OCI-LY3 (cell line): ENCODE measurements around the gene VTI1A.
A peak's percentile ranks its signal among the peaks of the same experiment; 100 is the strongest.
"Not testable (repeated sequence)": the region's sequence is repeated elsewhere in the genome, so short reads cannot be mapped to it uniquely, and the experiment has no call there.

ENCODE experiments used
- H2AFZ ChIP-seq: fragments of 200-600, 300-600 bp; shearing (Covaris generic); 2 replicates; pipeline ENCODE4 v1.6.0; 2014; ENCODE audit warnings: antibody characterized with exemption, low read depth, low read length
- H3K27ac ChIP-seq: fragments of 200-600, 300-600 bp; sonication (generic); 2 replicates; pipeline ENCODE4 v1.5.1; 2014; ENCODE audit warnings: mild to moderate bottlenecking, low read length, moderate library complexity, mixed read lengths
- H3K27me3 ChIP-seq: fragments of 200-600, 300-600 bp; sonication (generic); 2 replicates; pipeline ENCODE4 v1.6.1; 2014; ENCODE audit warnings: low read depth, low read length, mixed read lengths
- H3K36me3 ChIP-seq: fragments of 200-600, 300-600 bp; sonication (generic); replicated peaks from 2 replicates; pipeline ENCODE3; 2014; ENCODE audit warnings: low read depth, low read length, mixed read lengths
- H3K4me1 ChIP-seq: fragments of 300-600, 200-600 bp; sonication (generic); 2 replicates; pipeline ENCODE4 v1.6.1; 2014; ENCODE audit warnings: low read length, mixed read lengths
- H3K4me2 ChIP-seq: fragments of 200-600, 300-600 bp; sonication (generic); 2 replicates; pipeline ENCODE4 v1.6.1; 2014; ENCODE audit warnings: low read length, mixed read lengths
- H3K4me3 ChIP-seq: fragments of 300-600, 200-600 bp; sonication (generic); 2 replicates; pipeline ENCODE4 v1.5.1; 2014; ENCODE audit warnings: antibody characterized with exemption, mild to moderate bottlenecking, low read length, moderate library complexity
- H3K79me2 ChIP-seq: fragments of 300-600, 200-600 bp; shearing (Covaris generic); 2 replicates; pipeline ENCODE4 v1.6.1; 2014; ENCODE audit warnings: mild to moderate bottlenecking, low read length, mixed read lengths
- H3K9ac ChIP-seq: fragments of 300-600, 200-600 bp; shearing (Covaris generic); 2 replicates; pipeline ENCODE4 v1.6.0; 2014; ENCODE audit warnings: mild to moderate bottlenecking, low read length, moderate library complexity
- H3K9me3 ChIP-seq: fragments of 200-600, 300-600 bp; shearing (Covaris generic); 2 replicates; pipeline ENCODE4 v1.6.1; 2014; ENCODE audit warnings: low read length, mixed read lengths; ENCODE audit not compliant: insufficient read depth
- H4K20me1 ChIP-seq: fragments of 200-600, 300-600 bp; sonication (generic); 2 replicates; pipeline ENCODE4 v1.6.1; 2016; ENCODE audit warnings: low read length, mixed read lengths; ENCODE audit not compliant: insufficient read depth
- CTCF ChIP-seq: fragments of 200-600, 300-600 bp; sonication (generic); IDR thresholded peaks from 2 replicates; pipeline ENCODE4 v1.5.1; 2014; ENCODE audit warnings: antibody characterized with exemption, low read length, low read depth
- EZH2phosphoT487 ChIP-seq: fragments of 200-600 bp; shearing (Covaris generic); IDR thresholded peaks from 2 replicates; pipeline ENCODE4 v1.6.1; 2018; ENCODE audit warnings: antibody characterized with exemption, mixed run types, low read depth

The VTI1A gene

GRCh38 chr10:112446855-112447619 lies at the start of gene VTI1A, which contains the start of gene ZDHHC6:
TSS of gene VTI1A (plus strand) at chr10:112447215. CDS start at chr10:112447374, 159 bp downstream.
TSS of gene ZDHHC6 (minus strand) at chr10:112446914. CDS start at chr10:112445436, 1,478 bp downstream.
- Histone ChIP-seq H3K4me2 (peak within 1 kb of the TSS; percentile 91), H2AFZ (peak within 1 kb of the TSS; percentile 88), H3K27me3 (no peaks in the 10 kb centered on the region), H3K36me3 (peaks cover 12% of the 10 kb centered on the region), H3K79me2 (peaks cover 49% of the 10 kb centered on the region), H3K27ac (peak within 1 kb of the TSS; percentile 59), H4K20me1 (no peaks in the 10 kb centered on the region), H3K4me1 (peaks cover 11% of the 10 kb centered on the region), H3K4me3 (peak within 1 kb of the TSS; percentile 100), H3K9me3 (no peaks in the 10 kb centered on the region), H3K9ac (peak within 1 kb of the TSS; percentile 99)
- TF ChIP-seq CTCF = no peak
- TF ChIP-seq EZH2phosphoT487 = no peak

- H2AFZ ChIP-seq = no peak overlapping the region
- no peaks in the 10 kb centered on the region for H3K79me2 ChIP-seq
- H3K4me3 ChIP-seq = no peak overlapping the region
- H3K9ac ChIP-seq = no peak overlapping the region
- no peaks in the 10 kb centered on the region for H3K27me3 ChIP-seq
- H3K9me3 ChIP-seq = no peaks in the 10 kb centered on the region
- no peaks in the 10 kb centered on the region for H3K4me1 ChIP-seq
- H3K4me2 ChIP-seq = no peak overlapping the region
- H3K27ac ChIP-seq = no peak overlapping the region
- TF ChIP-seq EZH2phosphoT487 (no peak), CTCF (no peak)
- H4K20me1 ChIP-seq = no peaks in the 10 kb centered on the region
- peaks cover 9% of the 10 kb centered on the region for H3K36me3 ChIP-seq
Observed at GRCh38 chr10:112397592-112397991, 49.4 kb upstream of the VTI1A start.

- H3K36me3 ChIP-seq = peaks cover 25% of the 10 kb centered on the region
- H3K27ac ChIP-seq = no peak overlapping the region
- no peaks in the 10 kb centered on the region for H4K20me1 ChIP-seq
- no peaks in the 10 kb centered on the region for H3K27me3 ChIP-seq
- H2AFZ ChIP-seq = no peak overlapping the region
- H3K4me2 ChIP-seq = no peak overlapping the region
- H3K4me1 ChIP-seq = no peaks in the 10 kb centered on the region
- no peak overlapping the region for H3K9ac ChIP-seq
- H3K79me2 ChIP-seq = no peaks in the 10 kb centered on the region
- no peak for TF ChIP-seq CTCF
- no peak for TF ChIP-seq EZH2phosphoT487
- H3K9me3 ChIP-seq = no peaks in the 10 kb centered on the region
- H3K4me3 ChIP-seq = no peak overlapping the region
Observed at GRCh38 chr10:112402917-112403316, 44.1 kb upstream of the VTI1A start.

GRCh38 chr10:112404617-112405016 lies 42.4 kb upstream of the VTI1A start:
- Histone ChIP-seq H3K27ac (no peak overlapping the region), H3K9me3 (no peaks in the 10 kb centered on the region), H3K27me3 (no peaks in the 10 kb centered on the region), H3K4me3 (no peak overlapping the region), H3K9ac (no peak overlapping the region), H3K79me2 (no peaks in the 10 kb centered on the region), H3K4me1 (no peaks in the 10 kb centered on the region), H4K20me1 (no peaks in the 10 kb centered on the region), H3K4me2 (no peak overlapping the region), H3K36me3 (peaks cover 18% of the 10 kb centered on the region), H2AFZ (no peak overlapping the region)
- TF ChIP-seq EZH2phosphoT487 = no peak
- TF ChIP-seq CTCF = no peak

GRCh38 chr10:112406806-112407205 lies 40.2 kb upstream of the VTI1A start:
- not testable (repeated sequence) for H2AFZ ChIP-seq, H3K4me2 ChIP-seq, H3K27ac ChIP-seq, H3K27me3 ChIP-seq, H3K9ac ChIP-seq, H3K4me1 ChIP-seq, H3K9me3 ChIP-seq, H3K79me2 ChIP-seq, H3K4me3 ChIP-seq, H4K20me1 ChIP-seq
- peaks cover 16% of the 10 kb centered on the region for H3K36me3 ChIP-seq
